NCI-H1092 treated with DMSO at 0.1 percent for 48 hours (cell line): ENCODE measurements around the gene IGF2R.
A peak's percentile ranks its signal among the peaks of the same experiment; 100 is the strongest.

Experiments
- DNase-seq: peaks from one replicate; lab custom pipeline; 2025; lab: John Stamatoyannopoulos, UW

The IGF2R gene

GRCh38 chr6:159976686-159977254 is 7.9 kb downstream of the IGF2R start:
- no peak for DNase-seq

GRCh38 chr6:159977255-159977903 is 8.5 kb downstream of the IGF2R start:
- DNase-seq = no peak

GRCh38 chr6:159977904-159978268 is 9.0 kb downstream of the IGF2R start:
- DNase-seq = no peak

- peak; percentile 32 for DNase-seq
Measured at GRCh38 chr6:159978291-159979135, 9.6 kb downstream of the IGF2R start.

- DNase-seq = peak; percentile 85
Measured at GRCh38 chr6:159979136-159979874, 10.4 kb downstream of the IGF2R start.

- no peak for DNase-seq
Measured at GRCh38 chr6:159980474-159980873, 11.6 kb downstream of the IGF2R start.

- DNase-seq = no peak
Measured at GRCh38 chr6:159981071-159981402, 12.2 kb downstream of the IGF2R start.

- peak; percentile 22 for DNase-seq
Measured at GRCh38 chr6:159981403-159982245, 12.7 kb downstream of the IGF2R start.

GRCh38 chr6:159982731-159983506 is 14.0 kb downstream of the IGF2R start:
- DNase-seq = no peak

GRCh38 chr6:159983641-159984080 is 14.8 kb downstream of the IGF2R start:
- no peak for DNase-seq

- no peak for DNase-seq
Measured at GRCh38 chr6:159984268-159984786, 15.4 kb downstream of the IGF2R start.

GRCh38 chr6:159985296-159985945 is 16.5 kb downstream of the IGF2R start:
- DNase-seq = no peak

- no peak for DNase-seq
Measured at GRCh38 chr6:159988983-159989454, 20.1 kb downstream of the IGF2R start.

- no peak for DNase-seq
Measured at GRCh38 chr6:159989492-159990480, 20.9 kb downstream of the IGF2R start.

- DNase-seq = no peak
Measured at GRCh38 chr6:159992366-159992765, 23.5 kb downstream of the IGF2R start.

GRCh38 chr6:159995405-159995804 is 26.5 kb downstream of the IGF2R start:
- DNase-seq = no peak

GRCh38 chr6:159996087-159996622 is 27.3 kb downstream of the IGF2R start:
- DNase-seq = no peak
